SK-N-DZ (cell line): ENCODE data around the gene ZC3H10.

Experiments
- DNase-seq: peaks from one replicate; pipeline ENCODE4 v3.0.0-alpha.2; 2015; ENCODE audit warnings: low spot score

ZC3H10 gene

GRCh38 chr12:56127888-56128669 lies 10.0 kb downstream of the ZC3H10 start, which contains the start of gene ESYT1:
TSS of gene ESYT1 (plus strand) at chr12:56128267. CDS start at chr12:56128320, 53 bp downstream.
- peak; percentile 100 for DNase-seq

GRCh38 chr12:56128670-56129205 lies 10.7 kb downstream of the ZC3H10 start:
- DNase-seq: peak; percentile 35

GRCh38 chr12:56129206-56129941 lies 11.3 kb downstream of the ZC3H10 start:
- DNase-seq: peak; percentile 69

- DNase-seq: no peak
Measured at GRCh38 chr12:56129942-56130495, 12.0 kb downstream of the ZC3H10 start.

GRCh38 chr12:56130876-56131275 lies 12.8 kb downstream of the ZC3H10 start:
- DNase-seq: no peak

- DNase-seq: no peak
Measured at GRCh38 chr12:56134897-56135296, 16.8 kb downstream of the ZC3H10 start.

- DNase-seq: no peak
Measured at GRCh38 chr12:56137853-56138571, 19.9 kb downstream of the ZC3H10 start.

- no peak for DNase-seq
Measured at GRCh38 chr12:56141946-56142784, 24.1 kb downstream of the ZC3H10 start.

- DNase-seq: no peak
Measured at GRCh38 chr12:56143217-56143616, 25.2 kb downstream of the ZC3H10 start.

GRCh38 chr12:56143870-56144269 lies 25.8 kb downstream of the ZC3H10 start:
- DNase-seq: no peak

GRCh38 chr12:56145217-56145616 lies 27.2 kb downstream of the ZC3H10 start:
- DNase-seq: no peak

GRCh38 chr12:56146492-56147460 lies 28.7 kb downstream of the ZC3H10 start:
- DNase-seq: no peak

GRCh38 chr12:56150563-56150962 lies 32.5 kb downstream of the ZC3H10 start:
- DNase-seq: no peak

GRCh38 chr12:56151672-56152131 lies 33.6 kb downstream of the ZC3H10 start:
- peak; percentile 63 for DNase-seq

- peak; percentile 90 for DNase-seq
Measured at GRCh38 chr12:56152132-56152755, 34.2 kb downstream of the ZC3H10 start, which contains the start of gene MYL6B. TSS of gene MYL6B (plus strand) at chr12:56152587. CDS start at chr12:56153919, 1,332 bp downstream.

GRCh38 chr12:56152756-56153677 lies 35.0 kb downstream of the ZC3H10 start:
- no peak for DNase-seq

- no peak for DNase-seq
Measured at GRCh38 chr12:56153678-56154065, 35.6 kb downstream of the ZC3H10 start.
